NCI-H1092 treated with DMSO at 0.1 percent for 48 hours (cell line): Measurements from ENCODE around the gene CMIP.
A peak's percentile ranks its signal among the peaks of the same experiment; 100 is the strongest.
"Not testable (repeated sequence)": the region's sequence is repeated elsewhere in the genome, so short reads cannot be mapped to it uniquely, and the experiment has no call there.

Experiments
- DNase-seq: peaks from one replicate; lab custom pipeline; 2025; lab: John Stamatoyannopoulos, UW

Gene CMIP

GRCh38 chr16:81421536-81421935 is 23.1 kb upstream of the CMIP start:
- DNase-seq: no peak

GRCh38 chr16:81422153-81422552 is 22.5 kb upstream of the CMIP start:
- DNase-seq: not testable (repeated sequence)

DNA sequence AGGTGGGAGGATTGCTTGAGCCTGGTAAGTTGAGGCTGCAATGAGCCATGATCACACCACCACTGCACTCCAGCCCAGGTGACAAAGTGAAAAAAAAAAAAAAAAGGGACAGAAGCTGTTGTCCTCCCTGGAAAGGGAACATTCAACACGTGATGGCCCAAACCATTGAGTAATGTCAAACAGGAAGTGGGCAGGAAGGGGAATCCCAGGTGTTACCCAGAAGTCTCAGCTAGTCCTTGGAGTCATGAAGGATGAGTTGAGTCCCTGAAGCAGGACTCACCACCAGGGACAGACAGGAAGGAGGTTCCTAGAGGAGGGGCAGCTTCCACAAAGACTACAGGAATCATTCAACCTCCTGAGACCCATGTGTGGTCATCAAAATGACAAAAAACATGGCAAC is 19.8 kb upstream of the CMIP start:
- no peak for DNase-seq

- DNase-seq: no peak
Measured at GRCh38 chr16:81427219-81427618, 17.4 kb upstream of the CMIP start.

- DNase-seq: peak; percentile 35
Measured at GRCh38 chr16:81429045-81429521, 15.5 kb upstream of the CMIP start.

DNA sequence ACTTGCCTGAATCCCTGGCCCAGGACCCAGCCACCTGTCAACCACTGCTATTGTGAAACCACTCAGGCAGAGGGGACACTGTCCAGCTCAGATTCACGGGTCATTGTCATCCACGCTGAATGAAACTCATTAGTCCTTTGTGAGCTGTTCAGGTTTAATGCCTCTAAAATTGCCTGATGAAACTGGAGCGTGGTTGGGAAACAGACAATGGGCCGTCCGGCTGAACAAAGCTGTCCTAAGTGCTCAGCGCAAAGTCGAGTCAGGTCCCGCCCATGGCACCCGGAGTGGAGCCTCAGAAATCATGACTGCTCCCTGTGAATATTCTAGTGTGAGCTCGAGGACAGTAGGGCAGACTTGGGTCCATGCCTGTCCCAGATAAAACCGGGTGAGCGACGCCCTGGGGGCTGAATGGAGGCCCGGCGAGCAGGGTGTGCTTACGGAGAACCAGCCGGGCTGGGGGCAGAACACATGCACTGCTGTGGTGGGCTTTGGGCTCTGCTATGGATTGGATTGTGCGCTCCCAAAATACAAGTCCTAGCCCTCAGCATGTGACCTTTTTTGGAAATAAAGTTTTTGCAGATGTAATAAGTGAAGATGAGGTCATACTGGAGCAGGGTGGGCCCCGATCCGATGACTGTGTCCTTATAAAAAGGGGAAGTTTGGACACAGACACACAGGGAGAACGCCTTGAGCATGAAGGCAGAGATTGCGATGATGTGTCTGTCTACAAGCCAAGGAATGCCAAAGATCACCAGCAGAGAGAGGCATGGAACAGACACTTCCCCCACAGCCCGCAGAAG is 12.9 kb upstream of the CMIP start:
- peak; percentile 58 for DNase-seq

DNA sequence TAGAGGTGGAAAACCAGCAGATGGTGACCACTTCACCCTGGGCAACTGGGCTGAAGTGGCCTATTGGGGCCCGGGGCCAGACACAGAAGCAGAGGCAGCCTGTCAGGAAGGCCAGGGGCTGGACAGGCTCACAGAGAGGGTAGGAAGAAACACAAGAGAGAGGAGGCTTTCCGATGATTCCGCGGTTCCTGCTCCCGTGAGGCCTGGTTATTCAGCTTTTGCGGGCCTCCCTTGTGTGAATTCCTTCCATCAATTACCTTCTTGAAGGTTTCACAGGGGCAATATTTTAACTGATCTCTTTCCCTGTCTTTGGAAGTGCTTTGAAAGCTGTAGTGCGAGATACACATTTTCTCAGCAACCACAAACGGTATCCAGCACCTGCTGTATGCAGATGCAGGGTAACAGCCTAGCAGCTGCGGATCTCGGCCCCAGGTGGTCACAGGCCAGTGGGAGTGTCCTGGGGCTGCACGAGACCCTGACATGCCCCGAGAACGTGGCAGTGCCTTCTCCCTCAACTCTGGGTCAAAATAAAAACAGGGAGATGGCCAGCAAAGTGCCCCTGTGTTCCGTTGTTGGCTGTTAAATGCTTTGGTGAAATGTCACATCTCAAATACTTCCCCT is 11.6 kb upstream of the CMIP start:
- DNase-seq: peak; percentile 87

- DNase-seq: no peak
Measured at GRCh38 chr16:81435103-81435502, 9.5 kb upstream of the CMIP start.

DNA sequence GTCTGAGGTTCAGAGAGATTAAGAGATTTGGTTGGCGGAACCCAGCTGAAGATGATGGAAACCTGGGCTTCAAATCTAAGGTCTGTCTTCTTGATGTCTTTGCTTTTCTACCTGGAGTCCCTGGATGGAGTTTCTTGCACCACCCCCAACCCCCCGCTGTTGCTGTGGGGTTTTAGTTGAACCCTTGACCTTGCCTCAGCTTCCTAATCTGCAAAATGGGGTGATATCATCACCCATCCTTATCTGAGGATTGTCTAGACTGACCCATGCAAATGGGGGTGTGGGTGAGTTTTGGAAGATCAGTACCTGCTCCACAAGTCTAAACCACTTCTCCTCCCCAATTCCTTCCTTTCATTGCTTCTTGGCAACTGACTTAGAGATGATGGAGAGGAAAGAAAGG is 9.0 kb upstream of the CMIP start:
- DNase-seq: no peak

GRCh38 chr16:81436386-81436785 is 8.2 kb upstream of the CMIP start:
- DNase-seq: no peak

DNA sequence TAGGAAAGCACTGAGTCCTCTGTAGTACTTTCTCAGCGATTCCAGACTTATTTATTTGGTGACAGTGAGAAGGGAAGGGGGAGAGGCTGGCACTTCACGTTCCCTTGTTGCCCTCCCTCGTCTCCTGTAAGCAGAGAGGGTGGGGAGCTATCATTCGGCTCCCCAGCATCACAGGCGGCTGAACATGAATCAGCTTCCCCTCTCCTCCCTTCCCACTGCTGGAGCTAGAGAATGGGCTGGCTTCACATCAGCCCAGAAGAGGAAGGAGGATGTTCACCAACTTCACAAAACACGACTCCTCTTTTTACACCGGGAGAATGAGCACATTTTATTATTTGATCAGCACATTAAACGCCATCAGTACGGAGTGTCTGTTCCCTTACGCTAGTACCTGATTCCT is 6.7 kb upstream of the CMIP start:
- DNase-seq: no peak

GRCh38 chr16:81440888-81441761 is 3.5 kb upstream of the CMIP start:
- DNase-seq: no peak

- DNase-seq: no peak
Measured at GRCh38 chr16:81442220-81442915, 2.2 kb upstream of the CMIP start.

DNA sequence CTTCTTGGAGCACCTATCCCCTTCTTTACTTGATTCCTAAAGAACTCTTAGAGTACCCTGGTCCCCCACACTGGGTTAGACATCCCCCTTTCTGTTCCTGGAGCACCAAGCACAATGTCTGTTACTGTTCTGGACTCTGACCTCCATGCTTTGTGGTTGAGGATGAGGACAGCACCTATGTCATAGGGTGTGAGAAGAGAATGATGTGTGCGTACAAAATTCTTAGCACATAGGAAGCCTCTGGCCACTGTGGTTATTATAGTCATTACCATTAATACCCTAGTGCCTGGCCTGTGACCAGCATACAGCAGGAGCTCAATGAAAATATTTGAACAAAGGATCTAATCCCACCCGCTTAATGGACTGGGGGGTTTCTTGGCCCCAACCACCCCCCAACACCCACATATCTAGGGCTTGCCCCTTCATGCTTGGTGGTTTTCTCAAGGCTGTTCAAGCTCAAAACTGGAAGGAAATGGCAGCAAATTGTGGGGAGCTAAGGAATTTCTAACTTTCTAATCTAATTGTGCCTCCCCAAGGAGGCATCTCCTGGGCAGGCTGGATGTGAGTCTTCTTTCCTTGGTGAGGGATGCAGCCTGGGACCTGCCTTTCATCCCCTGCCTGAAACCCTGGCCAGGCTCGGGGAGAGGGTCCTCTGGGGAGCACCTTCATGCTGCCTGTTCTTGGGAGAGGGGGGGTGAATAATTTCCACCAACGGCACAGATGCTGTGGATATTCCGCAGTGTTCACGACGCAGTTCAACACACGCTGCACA is 1.5 kb upstream of the CMIP start:
- no peak for DNase-seq

- DNase-seq: no peak
Measured at GRCh38 chr16:81443688-81444447, 740 bp upstream of the CMIP start.

DNA sequence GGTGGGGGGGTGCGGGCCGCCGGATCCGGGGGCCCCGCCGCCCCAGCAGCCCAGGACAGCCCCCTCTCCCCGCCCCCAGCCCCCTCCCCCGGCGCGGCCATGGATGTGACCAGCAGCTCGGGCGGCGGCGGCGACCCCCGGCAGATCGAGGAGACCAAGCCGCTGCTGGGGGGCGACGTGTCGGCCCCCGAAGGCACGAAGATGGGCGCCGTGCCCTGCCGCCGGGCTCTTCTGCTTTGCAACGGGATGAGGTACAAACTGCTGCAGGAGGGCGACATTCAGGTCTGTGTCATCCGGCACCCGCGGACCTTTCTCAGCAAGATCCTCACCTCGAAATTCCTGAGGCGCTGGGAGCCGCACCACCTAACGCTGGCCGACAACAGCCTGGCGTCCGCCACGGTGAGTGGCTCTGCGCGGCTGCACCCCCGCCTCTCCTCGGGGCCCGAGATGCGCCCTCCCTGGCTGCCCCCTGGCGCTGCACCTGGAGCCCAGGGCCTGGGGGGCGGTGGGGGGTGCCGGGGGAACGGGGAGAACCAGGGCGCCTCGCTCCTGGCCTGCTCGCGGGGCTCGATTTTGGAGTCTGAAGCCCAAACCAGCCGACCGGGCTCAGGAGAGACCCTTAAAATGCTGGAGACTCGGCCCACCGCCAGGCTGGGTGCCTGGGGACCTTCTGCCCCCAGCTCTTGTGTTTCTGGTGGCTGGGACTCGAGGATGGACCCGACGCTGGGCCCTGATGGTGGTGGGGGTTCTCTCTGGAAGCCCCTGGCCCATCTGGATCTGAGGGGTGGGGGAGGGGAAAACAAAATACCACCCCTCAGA is 744 bp downstream of the CMIP start:
- DNase-seq: peak; percentile 42

DNA sequence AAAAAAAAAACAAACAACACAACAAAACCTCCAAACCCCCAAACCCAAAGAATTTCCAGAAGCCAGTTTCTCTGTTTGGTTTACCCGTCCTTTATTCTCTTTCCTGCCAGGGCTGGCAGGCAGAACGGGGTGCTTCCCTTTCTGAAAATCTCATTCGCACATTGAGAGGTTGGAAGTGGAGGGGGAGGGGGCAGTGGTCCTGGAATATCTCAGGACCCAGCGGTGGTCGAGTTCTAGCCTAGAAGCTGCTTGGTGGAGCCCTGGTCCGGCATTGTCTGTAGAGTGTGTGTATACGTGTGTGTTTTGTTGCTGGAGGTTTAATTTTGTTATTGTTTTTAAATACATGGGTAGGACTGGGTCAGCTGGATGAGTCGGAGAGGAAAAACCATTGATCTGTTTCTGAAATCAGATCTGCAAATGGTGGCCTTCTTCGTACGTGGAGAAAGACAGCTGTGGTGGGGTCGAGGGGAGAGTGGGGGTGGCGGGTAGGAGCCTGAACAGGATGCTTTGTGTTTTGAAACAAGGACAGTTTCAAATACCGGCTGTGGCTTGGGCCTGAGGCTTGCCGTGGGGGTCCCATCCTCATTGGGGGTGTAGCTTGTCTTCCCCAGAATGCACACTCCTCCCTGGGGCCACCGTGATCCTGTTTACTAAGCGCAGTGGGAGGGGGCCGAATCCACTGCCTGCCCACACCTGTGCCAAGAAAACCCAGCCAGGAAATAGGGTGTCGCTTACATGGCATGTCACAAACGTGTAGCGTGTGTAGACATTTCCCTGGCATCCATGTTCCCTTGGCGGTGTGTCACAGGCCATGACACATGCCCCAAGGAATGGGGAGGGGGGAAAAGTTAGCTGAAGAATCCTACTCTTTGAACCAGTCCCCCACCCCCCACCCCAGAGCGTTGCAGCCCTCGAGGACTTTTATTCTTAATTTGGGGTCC is 1.6 kb downstream of the CMIP start:
- peak; percentile 59 for DNase-seq

GRCh38 chr16:81446907-81447268 is 2.3 kb downstream of the CMIP start:
- no peak for DNase-seq
